WTC11 (cell line): Measurements from ENCODE around the gene NTF3. TPM values are rescaled to one million over a fixed set of nuclear protein-coding genes. Genes with fewer than 3 reads are reported as not detected.

Experiments used
- ATAC-seq: fragments of 200-7000 bp; cut with Tn5 transposase; 2 replicates; pipeline ENCODE4 v1.10.0; 2021; ENCODE audit warnings: mild to moderate bottlenecking, moderate library complexity
- CTCF ChIA-PET: fragments of 300-600 bp; sonication (Branson Sonifier 250); formaldehyde crosslinking; loops from one replicate; lab custom pipeline; 2021; ENCODE audit warnings: antibody characterized with exemption; lab: Charles Lee
- POLR2A ChIA-PET: fragments of 350-600 bp; sonication (Branson Sonifier 250); formaldehyde crosslinking; loops from one replicate; lab custom pipeline; 2021; ENCODE audit warnings: antibody characterized with exemption; lab: Charles Lee
- DNase-seq: peaks from one replicate; pipeline ENCODE4 v3.0.0; 2021; ENCODE audit warnings: low spot score
- H3K27ac Mint-ChIP-seq: 2 replicates; pipeline ENCODE4 v1.8.0; 2021; ENCODE audit warnings: mixed read lengths
- H3K27me3 Mint-ChIP-seq: 2 replicates; pipeline ENCODE4 v1.8.0; 2021; ENCODE audit warnings: low read depth, mild to moderate bottlenecking, moderate library complexity, mixed read lengths
- H3K36me3 Mint-ChIP-seq: 2 replicates; pipeline ENCODE4 v1.8.0; 2021; ENCODE audit warnings: mixed read lengths
- H3K4me1 Mint-ChIP-seq: 2 replicates; pipeline ENCODE4 v1.8.0; 2022; ENCODE audit warnings: mixed read lengths
- H3K4me3 Mint-ChIP-seq: 2 replicates; pipeline ENCODE4 v1.8.0; 2021; ENCODE audit warnings: mild to moderate bottlenecking, moderate library complexity, mixed read lengths
- H3K9me3 Mint-ChIP-seq: 2 replicates; pipeline ENCODE4 v1.8.0; 2021; ENCODE audit warnings: mixed read lengths
- EMX1 ChIP-seq: fragments of 250-450 bp; sonication (Bioruptor Pico); IDR thresholded peaks from 2 replicates; pipeline ENCODE4 v1.8.0; 2021; ENCODE audit warnings: mild to moderate bottlenecking
- JUN ChIP-seq: sonication (generic); formaldehyde crosslinking; IDR thresholded peaks from 2 replicates; pipeline ENCODE4 v1.8.0; 2023; ENCODE audit warnings: mild to moderate bottlenecking, missing genetic modification reagents
- NFYB ChIP-seq: sonication (generic); formaldehyde crosslinking; conservative IDR thresholded peaks from 2 replicates; pipeline ENCODE4 v1.8.0; 2022; ENCODE audit warnings: low read depth, missing genetic modification reagents
- NR1H2 ChIP-seq: sonication (generic); formaldehyde crosslinking; IDR thresholded peaks from 2 replicates; pipeline ENCODE4 v1.9.0; 2021; ENCODE audit warnings: mild to moderate bottlenecking, moderate library complexity, missing genetic modification reagents
- ZNF138 ChIP-seq: sonication (generic); formaldehyde crosslinking; conservative IDR thresholded peaks from 2 replicates; pipeline ENCODE4 v1.8.1; 2022; ENCODE audit warnings: mild to moderate bottlenecking, moderate library complexity, missing genetic modification reagents
- total RNA-seq: library from RNA; stranded (reverse); gene quantifications from 3 replicates; pipeline ENCODE4 v1.2.3, GENCODE V29; 2021
- TF ChIP-seq, protein P1 (sequence below): sonication (generic); formaldehyde crosslinking; IDR thresholded peaks from 2 replicates; pipeline ENCODE4 v1.8.1; 2022; ENCODE audit warnings: mild to moderate bottlenecking, moderate library complexity, missing genetic modification reagents
- TF ChIP-seq, protein P2 (sequence below): sonication (generic); formaldehyde crosslinking; IDR thresholded peaks from 2 replicates; pipeline ENCODE4 v1.8.1; 2023; ENCODE audit warnings: mild to moderate bottlenecking, missing genetic modification reagents
- TF ChIP-seq, protein P3 (sequence below): fragments of 250-450 bp; sonication (Bioruptor Pico); IDR thresholded peaks from 2 replicates; pipeline ENCODE4 v1.9.0; 2021; ENCODE audit warnings: mild to moderate bottlenecking, borderline replicate concordance
- TF ChIP-seq, protein P4 (sequence below): fragments of 250-450 bp; sonication (Bioruptor Pico); conservative IDR thresholded peaks from 2 replicates; pipeline ENCODE4 v1.9.0; 2021; ENCODE audit warnings: mild to moderate bottlenecking
- TF ChIP-seq, protein P5 (sequence below): sonication (generic); formaldehyde crosslinking; IDR thresholded peaks from 2 replicates; pipeline ENCODE4 v1.8.0; 2023; ENCODE audit warnings: missing genetic modification reagents
- TF ChIP-seq, protein P6 (sequence below): fragments of 250-450 bp; sonication (Bioruptor Pico); IDR thresholded peaks from 2 replicates; pipeline ENCODE4 v2.1.2; 2022; ENCODE audit warnings: mild to moderate bottlenecking, moderate library complexity

NTF3 gene
- total RNA-seq, 1 experiment from 2014 or later: 1.3 TPM

DNA sequence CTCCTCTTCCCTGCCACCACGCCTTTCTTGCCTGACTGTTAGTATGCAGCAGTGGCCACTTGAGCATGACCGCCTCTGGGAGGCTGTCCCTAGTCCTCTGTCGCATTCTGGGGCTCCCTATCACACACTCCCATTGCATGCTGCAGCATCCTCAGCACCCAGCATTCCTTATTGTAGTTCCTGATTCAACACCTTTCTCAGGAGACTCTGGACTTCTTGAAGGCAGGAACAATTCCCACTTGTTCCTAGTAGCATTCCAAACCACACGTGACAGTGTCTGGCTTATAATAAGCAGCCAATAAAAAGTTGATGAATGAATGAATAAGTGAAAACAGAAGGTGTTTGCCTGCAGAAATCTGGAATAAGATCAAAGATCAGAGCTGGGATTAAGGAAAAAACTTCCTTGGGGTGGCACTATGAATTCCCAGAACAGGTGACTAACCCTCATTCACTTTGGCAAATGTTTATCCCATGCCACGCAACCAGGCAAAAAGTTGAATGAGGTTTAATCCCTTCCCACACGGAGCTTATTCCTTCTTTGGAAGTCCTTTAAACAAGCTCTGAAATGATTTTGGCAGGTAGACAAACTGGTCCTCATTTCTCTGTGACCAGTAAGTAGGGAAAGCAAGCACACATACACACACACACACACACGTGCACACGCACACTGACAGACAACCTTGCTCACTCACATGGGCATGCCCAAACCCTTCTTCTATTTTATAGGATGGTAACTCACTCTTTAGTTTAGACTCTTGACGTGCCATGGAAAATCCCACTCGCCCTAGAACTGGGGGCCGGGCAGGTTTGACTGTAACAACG lies 26.5 kb downstream of the NTF3 start:
- DNase-seq (no peak), ATAC-seq (no peak)
- Mint-ChIP-seq H3K9me3 (peaks cover 7% of the 10 kb centered on the region), H3K36me3 (no peaks in the 10 kb centered on the region), H3K27ac (no peak overlapping the region), H3K4me3 (no peak overlapping the region), H3K27me3 (no peaks in the 10 kb centered on the region), H3K4me1 (peaks cover 22% of the 10 kb centered on the region)
- ChIA-PET CTCF (interaction anchor here (1.0 to 2.0 kb wide), 3 partner anchors 24 to 287 kb away, joined by 3 to 5 read pairs (median 4); no protein-coding TSS in a partner anchor), POLR2A (no interaction called here)
- TF ChIP-seq, protein P1, sequence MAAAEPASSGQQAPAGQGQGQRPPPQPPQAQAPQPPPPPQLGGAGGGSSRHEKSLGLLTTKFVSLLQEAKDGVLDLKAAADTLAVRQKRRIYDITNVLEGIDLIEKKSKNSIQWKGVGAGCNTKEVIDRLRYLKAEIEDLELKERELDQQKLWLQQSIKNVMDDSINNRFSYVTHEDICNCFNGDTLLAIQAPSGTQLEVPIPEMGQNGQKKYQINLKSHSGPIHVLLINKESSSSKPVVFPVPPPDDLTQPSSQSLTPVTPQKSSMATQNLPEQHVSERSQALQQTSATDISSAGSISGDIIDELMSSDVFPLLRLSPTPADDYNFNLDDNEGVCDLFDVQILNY (CRISPR knock-in tag): no peak
- no peak for TF ChIP-seq NR1H2 (CRISPR knock-in tag)
- TF ChIP-seq EMX1 (CRISPR knock-in tag): no peak
- TF ChIP-seq, protein P2, sequence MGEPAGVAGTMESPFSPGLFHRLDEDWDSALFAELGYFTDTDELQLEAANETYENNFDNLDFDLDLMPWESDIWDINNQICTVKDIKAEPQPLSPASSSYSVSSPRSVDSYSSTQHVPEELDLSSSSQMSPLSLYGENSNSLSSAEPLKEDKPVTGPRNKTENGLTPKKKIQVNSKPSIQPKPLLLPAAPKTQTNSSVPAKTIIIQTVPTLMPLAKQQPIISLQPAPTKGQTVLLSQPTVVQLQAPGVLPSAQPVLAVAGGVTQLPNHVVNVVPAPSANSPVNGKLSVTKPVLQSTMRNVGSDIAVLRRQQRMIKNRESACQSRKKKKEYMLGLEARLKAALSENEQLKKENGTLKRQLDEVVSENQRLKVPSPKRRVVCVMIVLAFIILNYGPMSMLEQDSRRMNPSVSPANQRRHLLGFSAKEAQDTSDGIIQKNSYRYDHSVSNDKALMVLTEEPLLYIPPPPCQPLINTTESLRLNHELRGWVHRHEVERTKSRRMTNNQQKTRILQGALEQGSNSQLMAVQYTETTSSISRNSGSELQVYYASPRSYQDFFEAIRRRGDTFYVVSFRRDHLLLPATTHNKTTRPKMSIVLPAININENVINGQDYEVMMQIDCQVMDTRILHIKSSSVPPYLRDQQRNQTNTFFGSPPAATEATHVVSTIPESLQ (CRISPR knock-in tag): no peak
- TF ChIP-seq, protein P3, sequence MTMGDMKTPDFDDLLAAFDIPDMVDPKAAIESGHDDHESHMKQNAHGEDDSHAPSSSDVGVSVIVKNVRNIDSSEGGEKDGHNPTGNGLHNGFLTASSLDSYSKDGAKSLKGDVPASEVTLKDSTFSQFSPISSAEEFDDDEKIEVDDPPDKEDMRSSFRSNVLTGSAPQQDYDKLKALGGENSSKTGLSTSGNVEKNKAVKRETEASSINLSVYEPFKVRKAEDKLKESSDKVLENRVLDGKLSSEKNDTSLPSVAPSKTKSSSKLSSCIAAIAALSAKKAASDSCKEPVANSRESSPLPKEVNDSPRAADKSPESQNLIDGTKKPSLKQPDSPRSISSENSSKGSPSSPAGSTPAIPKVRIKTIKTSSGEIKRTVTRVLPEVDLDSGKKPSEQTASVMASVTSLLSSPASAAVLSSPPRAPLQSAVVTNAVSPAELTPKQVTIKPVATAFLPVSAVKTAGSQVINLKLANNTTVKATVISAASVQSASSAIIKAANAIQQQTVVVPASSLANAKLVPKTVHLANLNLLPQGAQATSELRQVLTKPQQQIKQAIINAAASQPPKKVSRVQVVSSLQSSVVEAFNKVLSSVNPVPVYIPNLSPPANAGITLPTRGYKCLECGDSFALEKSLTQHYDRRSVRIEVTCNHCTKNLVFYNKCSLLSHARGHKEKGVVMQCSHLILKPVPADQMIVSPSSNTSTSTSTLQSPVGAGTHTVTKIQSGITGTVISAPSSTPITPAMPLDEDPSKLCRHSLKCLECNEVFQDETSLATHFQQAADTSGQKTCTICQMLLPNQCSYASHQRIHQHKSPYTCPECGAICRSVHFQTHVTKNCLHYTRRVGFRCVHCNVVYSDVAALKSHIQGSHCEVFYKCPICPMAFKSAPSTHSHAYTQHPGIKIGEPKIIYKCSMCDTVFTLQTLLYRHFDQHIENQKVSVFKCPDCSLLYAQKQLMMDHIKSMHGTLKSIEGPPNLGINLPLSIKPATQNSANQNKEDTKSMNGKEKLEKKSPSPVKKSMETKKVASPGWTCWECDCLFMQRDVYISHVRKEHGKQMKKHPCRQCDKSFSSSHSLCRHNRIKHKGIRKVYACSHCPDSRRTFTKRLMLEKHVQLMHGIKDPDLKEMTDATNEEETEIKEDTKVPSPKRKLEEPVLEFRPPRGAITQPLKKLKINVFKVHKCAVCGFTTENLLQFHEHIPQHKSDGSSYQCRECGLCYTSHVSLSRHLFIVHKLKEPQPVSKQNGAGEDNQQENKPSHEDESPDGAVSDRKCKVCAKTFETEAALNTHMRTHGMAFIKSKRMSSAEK (CRISPR knock-in tag): no peak
- TF ChIP-seq, protein P4, sequence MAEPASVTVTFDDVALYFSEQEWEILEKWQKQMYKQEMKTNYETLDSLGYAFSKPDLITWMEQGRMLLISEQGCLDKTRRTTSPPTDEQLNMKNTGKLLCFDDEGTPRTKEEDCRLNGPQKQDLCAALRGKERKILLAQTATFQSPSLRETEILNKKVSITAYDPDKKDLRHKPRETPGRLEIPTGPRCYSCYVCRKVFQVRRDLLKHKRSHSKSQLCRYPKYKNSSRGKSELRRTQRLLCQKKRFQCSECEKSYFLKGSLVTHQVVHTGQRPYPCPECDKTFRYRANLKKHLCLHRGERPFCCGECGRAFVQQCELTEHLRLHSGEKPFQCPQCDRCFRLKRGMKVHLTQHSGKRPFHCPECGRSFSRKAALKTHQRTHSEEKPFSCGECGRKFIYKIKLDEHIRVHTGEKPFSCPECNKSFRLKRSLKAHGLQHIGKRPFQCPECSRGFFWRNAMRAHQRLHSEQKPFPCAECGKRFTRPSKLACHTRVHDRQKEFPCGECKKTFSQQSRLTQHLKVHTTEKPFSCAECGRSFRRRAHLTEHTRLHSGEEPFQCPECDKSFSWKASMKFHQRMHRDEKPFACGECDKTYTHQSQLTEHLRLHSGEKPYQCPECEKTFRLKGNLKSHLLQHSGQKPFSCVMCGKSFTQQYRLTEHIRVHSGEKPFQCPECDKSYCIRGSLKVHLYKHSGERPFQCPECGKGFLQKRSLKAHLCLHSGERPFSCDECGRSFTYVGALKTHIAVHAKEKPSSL (CRISPR knock-in tag): no peak
- no peak for TF ChIP-seq NFYB
- TF ChIP-seq, protein P5, sequence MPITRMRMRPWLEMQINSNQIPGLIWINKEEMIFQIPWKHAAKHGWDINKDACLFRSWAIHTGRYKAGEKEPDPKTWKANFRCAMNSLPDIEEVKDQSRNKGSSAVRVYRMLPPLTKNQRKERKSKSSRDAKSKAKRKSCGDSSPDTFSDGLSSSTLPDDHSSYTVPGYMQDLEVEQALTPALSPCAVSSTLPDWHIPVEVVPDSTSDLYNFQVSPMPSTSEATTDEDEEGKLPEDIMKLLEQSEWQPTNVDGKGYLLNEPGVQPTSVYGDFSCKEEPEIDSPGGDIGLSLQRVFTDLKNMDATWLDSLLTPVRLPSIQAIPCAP (CRISPR knock-in tag): no peak
- TF ChIP-seq JUN (CRISPR knock-in tag): no peak
- no peak for TF ChIP-seq ZNF138 (CRISPR knock-in tag)
- TF ChIP-seq, protein P6, sequence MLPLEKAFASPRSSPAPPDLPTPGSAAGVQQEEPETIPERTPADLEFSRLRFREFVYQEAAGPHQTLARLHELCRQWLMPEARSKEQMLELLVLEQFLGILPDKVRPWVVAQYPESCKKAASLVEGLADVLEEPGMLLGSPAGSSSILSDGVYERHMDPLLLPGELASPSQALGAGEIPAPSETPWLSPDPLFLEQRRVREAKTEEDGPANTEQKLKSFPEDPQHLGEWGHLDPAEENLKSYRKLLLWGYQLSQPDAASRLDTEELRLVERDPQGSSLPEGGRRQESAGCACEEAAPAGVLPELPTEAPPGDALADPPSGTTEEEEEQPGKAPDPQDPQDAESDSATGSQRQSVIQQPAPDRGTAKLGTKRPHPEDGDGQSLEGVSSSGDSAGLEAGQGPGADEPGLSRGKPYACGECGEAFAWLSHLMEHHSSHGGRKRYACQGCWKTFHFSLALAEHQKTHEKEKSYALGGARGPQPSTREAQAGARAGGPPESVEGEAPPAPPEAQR (CRISPR knock-in tag): no peak
